H9 (cell line): Measurements from ENCODE around the gene CNOT4. TPM values are rescaled to one million over a fixed set of nuclear protein-coding genes. Genes with fewer than 3 reads are reported as not detected.

Source experiments
- DNase-seq: peaks from one replicate; pipeline ENCODE4 v3.0.0-alpha.2; 2017
- H2AFZ ChIP-seq: one replicate; pipeline ENCODE4 v1.6.1; 2013; ENCODE audit warnings: mild to moderate bottlenecking, low read length, control low read depth, moderate library complexity
- H2AK5ac ChIP-seq: 2 replicates; pipeline ENCODE4 v1.6.1; 2013; ENCODE audit warnings: low read length, control low read depth, mixed read lengths; ENCODE audit not compliant: insufficient read length
- H2BK120ac ChIP-seq: one replicate; pipeline ENCODE4 v1.6.1; 2013; ENCODE audit warnings: low read depth, mild to moderate bottlenecking, low read length, control low read depth, inconsistent platforms; ENCODE audit not compliant: poor library complexity, severe bottlenecking
- H2BK12ac ChIP-seq: 2 replicates; pipeline ENCODE4 v1.6.1; 2013; ENCODE audit warnings: low read length, control low read depth, mixed read lengths, low read depth; ENCODE audit not compliant: insufficient read length
- H2BK15ac ChIP-seq: 2 replicates; pipeline ENCODE4 v1.6.1; 2013; ENCODE audit warnings: low read depth, low read length, control low read depth
- H2BK20ac ChIP-seq: one replicate; pipeline ENCODE4 v1.6.1; 2013; ENCODE audit warnings: low read depth, mild to moderate bottlenecking, low read length, control low read depth, inconsistent platforms; ENCODE audit not compliant: poor library complexity, severe bottlenecking
- H2BK5ac ChIP-seq: 2 replicates; pipeline ENCODE4 v1.6.1; 2013; ENCODE audit warnings: low read length, control low read depth, mixed read lengths; ENCODE audit not compliant: insufficient read length
- H3K14ac ChIP-seq: 2 replicates; pipeline ENCODE4 v1.6.1; 2013; ENCODE audit warnings: low read length, control low read depth; ENCODE audit not compliant: insufficient read depth
- H3K18ac ChIP-seq: 2 replicates; pipeline ENCODE4 v1.6.1; 2013; ENCODE audit warnings: low read depth, mild to moderate bottlenecking, mixed read lengths, low read length, control low read depth; ENCODE audit not compliant: insufficient read length
- H3K23ac ChIP-seq: 2 replicates; pipeline ENCODE4 v1.6.1; 2013; ENCODE audit warnings: low read length, control low read depth, mixed read lengths, low read depth; ENCODE audit not compliant: insufficient read length
- H3K23me2 ChIP-seq: 2 replicates; pipeline ENCODE4 v1.6.1; 2013; ENCODE audit warnings: low read depth, mild to moderate bottlenecking, mixed read lengths, low read length, control low read depth; ENCODE audit not compliant: insufficient read length, poor library complexity, severe bottlenecking
- H3K27ac ChIP-seq: 2 replicates; pipeline ENCODE4 v1.5.1; 2013; ENCODE audit warnings: low read length, control low read depth, mixed read lengths, low read depth; ENCODE audit not compliant: insufficient read length
- H3K27me3 ChIP-seq: 2 replicates; pipeline ENCODE4 v1.6.1; 2013; ENCODE audit warnings: low read length, control low read depth, inconsistent platforms; ENCODE audit not compliant: insufficient read depth
- H3K4ac ChIP-seq: 2 replicates; pipeline ENCODE4 v1.6.1; 2013; ENCODE audit warnings: low read depth, mild to moderate bottlenecking, control low read depth, inconsistent platforms, low read length, moderate library complexity
- H3K4me1 ChIP-seq: 2 replicates; pipeline ENCODE4 v1.6.1; 2013; ENCODE audit warnings: low read length, control low read depth, inconsistent platforms; ENCODE audit not compliant: insufficient read depth
- H3K4me2 ChIP-seq: 2 replicates; pipeline ENCODE4 v1.6.1; 2013; ENCODE audit warnings: low read length, control low read depth, mixed read lengths; ENCODE audit not compliant: insufficient read length, insufficient read depth
- H3K56ac ChIP-seq: 2 replicates; pipeline ENCODE4 v1.6.1; 2013; ENCODE audit warnings: low read depth, mild to moderate bottlenecking, mixed read lengths, low read length, control low read depth; ENCODE audit not compliant: insufficient read length
- H3K79me1 ChIP-seq: 2 replicates; pipeline ENCODE4 v1.6.1; 2013; ENCODE audit warnings: low read depth, mild to moderate bottlenecking, moderate library complexity, low read length, control low read depth, inconsistent platforms; ENCODE audit not compliant: insufficient read depth, poor library complexity, severe bottlenecking
- H3K79me2 ChIP-seq: 2 replicates; pipeline ENCODE4 v1.6.1; 2013; ENCODE audit warnings: low read length, control low read depth, inconsistent platforms; ENCODE audit not compliant: insufficient read depth
- H3K9ac ChIP-seq: 2 replicates; pipeline ENCODE4 v1.6.1; 2013; ENCODE audit warnings: low read length, control low read depth, mixed read lengths; ENCODE audit not compliant: insufficient read length; ENCODE audit errors: extremely low read depth
- H3K9me3 ChIP-seq: one replicate; pipeline ENCODE4 v1.6.1; 2013; ENCODE audit warnings: low read depth, low read length, inconsistent platforms; ENCODE audit not compliant: control insufficient read depth
- H3T11ph ChIP-seq: one replicate; pipeline ENCODE4 v1.6.1; 2013; ENCODE audit warnings: mild to moderate bottlenecking, low read length, control low read depth, inconsistent platforms
- H4K20me1 ChIP-seq: one replicate; pipeline ENCODE4 v1.6.1; 2013; ENCODE audit not compliant: control insufficient read depth, insufficient read length, insufficient read depth
- H4K5ac ChIP-seq: 2 replicates; pipeline ENCODE4 v1.6.1; 2013; ENCODE audit warnings: low read depth, mild to moderate bottlenecking, mixed read lengths, low read length, control low read depth; ENCODE audit not compliant: insufficient read length
- H4K8ac ChIP-seq: replicated peaks from 2 replicates; pipeline ENCODE4 v1.6.1; 2013; ENCODE audit warnings: low read length, control low read depth, mixed read lengths, low read depth; ENCODE audit not compliant: insufficient read length
- H4K91ac ChIP-seq: 2 replicates; pipeline ENCODE4 v1.6.1; 2013; ENCODE audit warnings: low read depth, mild to moderate bottlenecking, moderate library complexity, mixed read lengths, low read length, control low read depth; ENCODE audit not compliant: insufficient read length
- H3K27ac Mint-ChIP-seq, 3 experiments: 2 replicates in 2 of 3; 3 replicates in 1 of 3; pipeline ENCODE4 v1.8.0; 2020 to 2021; ENCODE audit warnings: mixed read lengths in 3 of 3, mild to moderate bottlenecking in 1 of 3, moderate library complexity in 1 of 3
- H3K27me3 Mint-ChIP-seq: 2 replicates; pipeline ENCODE4 v1.8.0; 2021; ENCODE audit warnings: low read depth, mild to moderate bottlenecking, moderate library complexity, mixed read lengths
- H3K36me3 Mint-ChIP-seq, 3 experiments: 2 replicates in 2 of 3; 3 replicates in 1 of 3; pipeline ENCODE4 v1.8.0; 2020 to 2021; ENCODE audit warnings: low read depth in 3 of 3, mixed read lengths in 3 of 3; ENCODE audit not compliant: insufficient read depth in 1 of 3
- H3K4me1 Mint-ChIP-seq, 2 experiments: 2 replicates each; pipeline ENCODE4 v1.8.0; 2020; ENCODE audit warnings: mixed read lengths in 2 of 2
- H3K4me3 Mint-ChIP-seq, 2 experiments: 2 replicates in 1 of 2; 3 replicates in 1 of 2; pipeline ENCODE4 v1.8.0; 2020 to 2021; ENCODE audit warnings: mild to moderate bottlenecking in 2 of 2, mixed read lengths in 2 of 2, moderate library complexity in 1 of 2
- H3K9me3 Mint-ChIP-seq, 2 experiments: 2 replicates in 1 of 2; 3 replicates in 1 of 2; pipeline ENCODE4 v1.8.0; 2020; ENCODE audit warnings: mild to moderate bottlenecking in 2 of 2, mixed read lengths in 2 of 2, moderate library complexity in 1 of 2
- WGBS: extraction: QIAGEN DNeasy Blood & Tissue Kit; methylation state at CpG from one replicate; pipeline ENCODE4 v1.1.7; 2013; ENCODE audit warnings: missing lambda C conversion rate, low lambda C conversion rate, mixed read lengths; ENCODE audit not compliant: insufficient read length; ENCODE audit errors: extremely low coverage; 5-methylcytosine and 5-hydroxymethylcytosine counted together
- total RNA-seq: library from RNA; stranded (reverse); gene quantifications from 2 replicates; pipeline ENCODE4 v1.2.1, GENCODE V29; 2021
- TF ChIP-seq, protein P1 (sequence below): fragments of 200-600 bp; sonication (generic); conservative IDR thresholded peaks from 3 replicates; pipeline ENCODE4 v1.8.0; 2021; ENCODE audit warnings: antibody characterized with exemption, mild to moderate bottlenecking

The CNOT4 gene
- total RNA-seq, 1 experiment from 2014 or later = 27.4 TPM

DNA sequence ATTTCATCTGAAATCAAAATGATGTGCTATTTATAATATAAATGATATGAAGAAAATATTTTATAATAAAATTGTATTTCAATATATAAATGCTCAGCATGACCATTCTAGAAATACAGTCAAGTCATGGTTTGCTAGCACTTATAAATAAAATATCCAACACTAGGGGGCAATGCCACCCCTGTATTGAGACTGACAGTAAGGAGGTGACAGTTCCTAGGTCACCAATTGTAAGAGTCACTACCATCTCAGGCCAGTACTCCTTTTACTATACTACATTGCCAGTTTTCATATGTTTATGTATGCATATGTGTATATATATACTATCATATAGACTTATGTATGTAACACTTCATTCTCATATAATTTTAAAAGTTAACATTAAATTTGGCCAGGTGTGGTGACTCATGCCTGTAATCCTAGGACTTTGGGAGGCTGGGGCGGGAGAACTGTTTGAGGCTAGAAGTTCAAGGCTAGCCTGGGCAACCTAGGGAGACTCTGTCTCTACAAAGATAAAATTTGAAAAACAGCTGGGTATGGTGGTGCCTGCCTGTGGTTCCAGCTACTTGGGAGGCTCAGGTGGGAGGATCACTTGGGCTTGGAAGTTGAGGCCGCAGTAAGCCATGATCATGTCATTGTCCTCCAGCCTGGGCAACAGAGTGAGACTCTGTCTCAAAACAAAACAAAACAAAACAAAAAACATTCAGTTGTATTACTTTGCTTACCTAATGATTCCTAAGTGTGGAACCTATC is 2.4 kb upstream of the CNOT4 start:
- Mint-ChIP-seq H3K9me3 (no peaks in the 10 kb centered on the region), H3K4me1 (peaks cover 0 to 5% of the 10 kb centered on the region in 2 experiments; a peak in 3 of 4 replicates), H3K27me3 (no peaks in the 10 kb centered on the region), H3K4me3 (no peak overlapping the region), H3K27ac (no peak overlapping the region), H3K36me3 (no peaks in the 10 kb centered on the region)
- no peak overlapping the region for H2BK5ac ChIP-seq
- no peak overlapping the region for H3K27ac ChIP-seq
- no peak for DNase-seq
- H2BK12ac ChIP-seq = no peak overlapping the region
- H3K18ac ChIP-seq = no peak overlapping the region
- no peak overlapping the region for H3K14ac ChIP-seq
- no peak overlapping the region for H2BK120ac ChIP-seq
- no peak overlapping the region for H3K4ac ChIP-seq
- H3K23me2 ChIP-seq = peaks cover 14% of the 10 kb centered on the region
- H3K9ac ChIP-seq = no peak overlapping the region
- TF ChIP-seq, protein P1, sequence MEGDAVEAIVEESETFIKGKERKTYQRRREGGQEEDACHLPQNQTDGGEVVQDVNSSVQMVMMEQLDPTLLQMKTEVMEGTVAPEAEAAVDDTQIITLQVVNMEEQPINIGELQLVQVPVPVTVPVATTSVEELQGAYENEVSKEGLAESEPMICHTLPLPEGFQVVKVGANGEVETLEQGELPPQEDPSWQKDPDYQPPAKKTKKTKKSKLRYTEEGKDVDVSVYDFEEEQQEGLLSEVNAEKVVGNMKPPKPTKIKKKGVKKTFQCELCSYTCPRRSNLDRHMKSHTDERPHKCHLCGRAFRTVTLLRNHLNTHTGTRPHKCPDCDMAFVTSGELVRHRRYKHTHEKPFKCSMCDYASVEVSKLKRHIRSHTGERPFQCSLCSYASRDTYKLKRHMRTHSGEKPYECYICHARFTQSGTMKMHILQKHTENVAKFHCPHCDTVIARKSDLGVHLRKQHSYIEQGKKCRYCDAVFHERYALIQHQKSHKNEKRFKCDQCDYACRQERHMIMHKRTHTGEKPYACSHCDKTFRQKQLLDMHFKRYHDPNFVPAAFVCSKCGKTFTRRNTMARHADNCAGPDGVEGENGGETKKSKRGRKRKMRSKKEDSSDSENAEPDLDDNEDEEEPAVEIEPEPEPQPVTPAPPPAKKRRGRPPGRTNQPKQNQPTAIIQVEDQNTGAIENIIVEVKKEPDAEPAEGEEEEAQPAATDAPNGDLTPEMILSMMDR = peak; percentile 79
- no peak overlapping the region for H2AK5ac ChIP-seq
- H3K79me2 ChIP-seq = peaks cover 3% of the 10 kb centered on the region; the same call in 1 of the 2 replicates
- WGBS = no CpG with 5 or more reads among the region's 2 CpGs
- H2BK20ac ChIP-seq = no peak overlapping the region
- H3K56ac ChIP-seq = no peak overlapping the region
- peaks cover 2% of the 10 kb centered on the region for H4K20me1 ChIP-seq
- no peak overlapping the region for H2AFZ ChIP-seq
- H3K79me1 ChIP-seq = no peaks in the 10 kb centered on the region
- no peaks in the 10 kb centered on the region for H3K27me3 ChIP-seq
- no peak overlapping the region for H3T11ph ChIP-seq
- H3K9me3 ChIP-seq = no peaks in the 10 kb centered on the region
- H4K91ac ChIP-seq = no peak overlapping the region
- H4K5ac ChIP-seq = no peak overlapping the region
- no peak overlapping the region for H2BK15ac ChIP-seq
- no peak overlapping the region for H3K4me2 ChIP-seq
- H4K8ac ChIP-seq = no peak overlapping the region
- H3K4me1 ChIP-seq = peaks cover 3% of the 10 kb centered on the region; the same call in 1 of the 2 replicates
- no peak overlapping the region for H3K23ac ChIP-seq
